ENCODE data around the gene ELP1. TPM values are rescaled to one million over a fixed set of nuclear protein-coding genes. Genes with fewer than 3 reads are reported as not detected.
"Not testable (repeated sequence)": the region's sequence is repeated elsewhere in the genome, so short reads cannot be mapped to it uniquely, and the experiment has no call there.

The ELP1 gene
- total and polyA plus RNA-seq, 4 donors = 8.0 to 39.3 (median 16.4) TPM

DNA sequence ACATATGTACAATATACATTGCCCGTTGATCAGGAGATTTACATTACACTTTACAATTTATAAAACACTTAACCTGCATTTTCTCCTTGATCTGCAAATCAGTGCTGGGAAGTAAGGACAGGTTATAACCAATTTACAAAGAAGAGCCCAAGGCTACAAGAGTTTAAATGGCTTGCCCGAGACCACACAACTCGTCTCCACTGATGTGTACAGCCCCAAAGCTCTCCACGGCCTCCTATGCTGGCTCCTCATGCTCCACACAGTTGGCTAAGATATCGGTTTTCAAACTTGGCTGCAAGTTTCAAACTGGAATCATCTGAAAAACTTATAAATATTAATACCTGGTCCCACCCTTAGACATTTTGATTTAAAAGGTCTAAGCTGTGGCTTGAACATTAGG lies 88.4 kb downstream of the ELP1 start:
- no peak overlapping the region for H3K4me3 ChIP-seq
- no peaks in the 10 kb centered on the region for H3K9me3 ChIP-seq (ENCODE audit: control insufficient read depth in 4 of 4, insufficient read depth in 3 of 4, low read length in 3 of 4)
- DNase-seq = no peak
- no peak for ATAC-seq (ENCODE audit: insufficient read depth, low FRiP score)
- no peak overlapping the region for H3K27ac ChIP-seq (ENCODE audit: low read depth in 1 of 2, low read length in 1 of 2)
- no peaks in the 10 kb centered on the region for H3K36me3 ChIP-seq (ENCODE audit: control insufficient read depth in 4 of 4, insufficient read depth in 4 of 4, low read length in 4 of 4)
- WGBS, 2 donors = 90 to 96% methylated on average over 5 of the region's 5 CpGs
- TF ChIP-seq, protein P1, sequence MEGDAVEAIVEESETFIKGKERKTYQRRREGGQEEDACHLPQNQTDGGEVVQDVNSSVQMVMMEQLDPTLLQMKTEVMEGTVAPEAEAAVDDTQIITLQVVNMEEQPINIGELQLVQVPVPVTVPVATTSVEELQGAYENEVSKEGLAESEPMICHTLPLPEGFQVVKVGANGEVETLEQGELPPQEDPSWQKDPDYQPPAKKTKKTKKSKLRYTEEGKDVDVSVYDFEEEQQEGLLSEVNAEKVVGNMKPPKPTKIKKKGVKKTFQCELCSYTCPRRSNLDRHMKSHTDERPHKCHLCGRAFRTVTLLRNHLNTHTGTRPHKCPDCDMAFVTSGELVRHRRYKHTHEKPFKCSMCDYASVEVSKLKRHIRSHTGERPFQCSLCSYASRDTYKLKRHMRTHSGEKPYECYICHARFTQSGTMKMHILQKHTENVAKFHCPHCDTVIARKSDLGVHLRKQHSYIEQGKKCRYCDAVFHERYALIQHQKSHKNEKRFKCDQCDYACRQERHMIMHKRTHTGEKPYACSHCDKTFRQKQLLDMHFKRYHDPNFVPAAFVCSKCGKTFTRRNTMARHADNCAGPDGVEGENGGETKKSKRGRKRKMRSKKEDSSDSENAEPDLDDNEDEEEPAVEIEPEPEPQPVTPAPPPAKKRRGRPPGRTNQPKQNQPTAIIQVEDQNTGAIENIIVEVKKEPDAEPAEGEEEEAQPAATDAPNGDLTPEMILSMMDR (IDR thresholded peaks at IDR 0.05; ENCODE audit: control extremely low read depth, extremely low read depth) = no peak
- no peaks in the 10 kb centered on the region for H3K27me3 ChIP-seq (ENCODE audit: control insufficient read depth in 3 of 3, insufficient read depth in 3 of 3, low read length in 2 of 3)
- no peaks in the 10 kb centered on the region for H3K4me1 ChIP-seq (ENCODE audit: control insufficient read depth in 5 of 5, insufficient read depth in 5 of 5, low read length in 5 of 5)
- H3K9ac ChIP-seq (ENCODE audit: insufficient read depth in 1 of 2, low read length in 2 of 2) = no peak overlapping the region

DNA sequence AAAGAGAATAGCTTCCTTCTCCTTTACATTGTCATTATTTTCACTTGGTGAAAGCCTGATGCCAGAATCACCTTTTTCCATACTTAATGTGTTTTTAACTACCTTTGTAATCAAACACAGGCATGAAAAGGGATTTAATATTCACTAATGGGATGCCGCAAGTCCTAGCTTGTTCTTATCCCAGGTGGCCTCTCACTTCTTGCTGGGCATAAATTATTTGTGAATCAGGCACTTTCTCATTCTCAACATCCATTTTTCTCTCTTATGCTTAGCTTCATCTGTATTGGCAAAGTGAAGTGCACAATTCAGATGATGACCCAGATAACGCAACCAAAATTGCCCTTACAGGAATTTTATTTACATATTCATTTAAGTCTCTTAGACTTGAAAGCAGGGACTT lies 89.1 kb downstream of the ELP1 start:
- 76 to 87% methylated on average over 2 of the region's 2 CpGs for WGBS, 2 donors
- no peak overlapping the region for H3K9ac ChIP-seq (ENCODE audit: insufficient read depth in 1 of 2, low read length in 2 of 2)
- no peak overlapping the region for H3K4me3 ChIP-seq
- H3K9me3 ChIP-seq (ENCODE audit: control insufficient read depth in 4 of 4, insufficient read depth in 3 of 4, low read length in 3 of 4) = no peaks in the 10 kb centered on the region
- H3K27me3 ChIP-seq (ENCODE audit: control insufficient read depth in 3 of 3, insufficient read depth in 3 of 3, low read length in 2 of 3) = no peaks in the 10 kb centered on the region
- DNase-seq = no peak
- ATAC-seq (ENCODE audit: insufficient read depth, low FRiP score) = no peak
- TF ChIP-seq, protein P1 (IDR thresholded peaks at IDR 0.05; ENCODE audit: control extremely low read depth, extremely low read depth) = no peak
- H3K27ac ChIP-seq (ENCODE audit: low read depth in 1 of 2, low read length in 1 of 2) = no peak overlapping the region
- no peaks in the 10 kb centered on the region for H3K4me1 ChIP-seq (ENCODE audit: control insufficient read depth in 5 of 5, insufficient read depth in 5 of 5, low read length in 5 of 5)
- H3K36me3 ChIP-seq (ENCODE audit: control insufficient read depth in 4 of 4, insufficient read depth in 4 of 4, low read length in 4 of 4) = no peaks in the 10 kb centered on the region

DNA sequence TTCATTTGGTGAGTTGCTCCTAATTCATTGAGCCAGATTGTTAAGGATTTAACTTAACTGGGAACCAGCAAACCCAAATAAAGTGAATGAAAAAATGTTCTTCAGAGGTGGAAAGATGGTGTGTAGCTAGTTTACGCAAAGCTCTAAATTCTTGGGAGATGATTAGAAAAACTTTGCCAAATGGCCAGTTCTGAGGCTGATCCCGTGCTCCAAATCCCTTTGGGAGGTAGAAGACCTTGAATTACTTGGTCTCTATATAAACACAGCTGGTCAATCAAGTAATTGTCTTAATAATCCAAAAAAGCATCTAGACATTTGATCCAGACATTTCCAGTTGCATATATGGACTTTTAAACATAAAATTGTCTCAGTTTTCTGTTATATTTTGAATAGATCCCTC lies 89.5 kb downstream of the ELP1 start:
- Histone ChIP-seq H3K27ac (ENCODE audit: low read depth in 1 of 2, low read length in 1 of 2) (no peak overlapping the region), H3K4me3 (no peak overlapping the region), H3K27me3 (ENCODE audit: control insufficient read depth in 3 of 3, insufficient read depth in 3 of 3, low read length in 2 of 3) (no peaks in the 10 kb centered on the region), H3K4me1 (ENCODE audit: control insufficient read depth in 5 of 5, insufficient read depth in 5 of 5, low read length in 5 of 5) (no peaks in the 10 kb centered on the region), H3K9me3 (ENCODE audit: control insufficient read depth in 4 of 4, insufficient read depth in 3 of 4, low read length in 3 of 4) (no peaks in the 10 kb centered on the region), H3K36me3 (ENCODE audit: control insufficient read depth in 4 of 4, insufficient read depth in 4 of 4, low read length in 4 of 4) (no peaks in the 10 kb centered on the region), H3K9ac (ENCODE audit: insufficient read depth in 1 of 2, low read length in 2 of 2) (no peak overlapping the region)
- no peak for DNase-seq
- no peak for ATAC-seq (ENCODE audit: insufficient read depth, low FRiP score)
- 62 to 70% methylated on average over 2 of the region's 2 CpGs for WGBS, 2 donors
- TF ChIP-seq, protein P1 (IDR thresholded peaks at IDR 0.05; ENCODE audit: control extremely low read depth, extremely low read depth) = no peak

DNA sequence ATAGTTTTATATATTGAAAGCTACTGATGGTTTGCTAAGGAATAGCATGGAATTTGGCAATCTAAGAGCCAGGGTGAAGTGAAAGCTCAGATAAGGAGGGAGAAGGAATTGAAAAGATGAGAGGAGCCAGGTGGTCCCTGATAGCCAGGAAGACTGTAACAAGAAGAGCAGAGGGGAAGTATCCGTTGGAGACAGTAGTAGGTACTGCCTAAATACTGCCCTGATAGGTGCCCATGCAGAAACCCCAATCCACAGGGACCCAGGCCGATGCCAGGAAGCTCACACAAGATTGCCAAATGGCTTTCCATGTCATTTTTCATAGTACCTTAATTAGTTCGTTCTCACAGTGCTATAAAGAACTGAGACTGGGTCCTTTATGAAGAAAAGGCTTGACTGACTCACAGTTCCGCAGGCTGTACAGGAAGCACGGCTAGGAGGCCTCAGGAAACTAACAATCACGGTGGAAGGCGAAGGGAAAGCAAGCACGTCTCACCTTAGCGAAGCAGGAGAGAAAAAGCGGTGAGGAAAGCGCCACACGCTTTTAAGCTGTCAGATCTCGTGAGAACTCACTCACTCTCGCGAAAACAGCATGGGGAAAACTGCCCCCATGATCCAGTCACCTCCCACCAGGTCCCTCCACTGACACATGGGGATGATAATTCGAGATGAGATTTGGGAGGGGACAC lies 91.2 kb downstream of the ELP1 start:
- H3K27me3 ChIP-seq (ENCODE audit: control insufficient read depth in 3 of 3, insufficient read depth in 3 of 3, low read length in 2 of 3) = no peaks in the 10 kb centered on the region
- 19 to 61% methylated on average over 16 of the region's 16 CpGs for WGBS, 2 donors
- no peak overlapping the region for H3K4me3 ChIP-seq
- H3K9me3 ChIP-seq (ENCODE audit: control insufficient read depth in 4 of 4, insufficient read depth in 3 of 4, low read length in 3 of 4) = no peaks in the 10 kb centered on the region
- no peaks in the 10 kb centered on the region for H3K4me1 ChIP-seq (ENCODE audit: control insufficient read depth in 5 of 5, insufficient read depth in 5 of 5, low read length in 5 of 5)
- DNase-seq (no peak), ATAC-seq (ENCODE audit: insufficient read depth, low FRiP score) (no peak)
- no peak overlapping the region for H3K27ac ChIP-seq (ENCODE audit: low read depth in 1 of 2, low read length in 1 of 2)
- no peaks in the 10 kb centered on the region for H3K36me3 ChIP-seq (ENCODE audit: control insufficient read depth in 4 of 4, insufficient read depth in 4 of 4, low read length in 4 of 4)
- TF ChIP-seq, protein P1 (IDR thresholded peaks at IDR 0.05; ENCODE audit: control extremely low read depth, extremely low read depth) = no peak
- no peak overlapping the region for H3K9ac ChIP-seq (ENCODE audit: insufficient read depth in 1 of 2, low read length in 2 of 2)

DNA sequence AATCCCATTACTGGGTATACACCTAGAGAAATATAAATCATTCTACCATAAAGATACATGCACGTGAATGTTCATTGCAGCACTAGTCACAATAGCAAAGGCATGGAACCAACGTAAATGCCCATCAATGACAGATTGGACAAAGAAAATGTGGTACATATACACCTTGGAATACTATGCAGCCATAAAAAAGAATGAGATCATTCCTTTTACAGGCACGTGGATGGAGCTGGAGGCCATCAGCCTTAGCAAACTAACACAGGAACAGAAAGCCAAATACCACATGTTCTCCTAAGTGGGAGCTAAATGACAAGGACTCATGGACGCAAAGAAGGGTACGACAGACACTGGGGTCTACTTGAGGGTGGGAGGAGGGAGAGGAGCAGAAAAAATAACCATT lies 94.4 kb downstream of the ELP1 start:
- ATAC-seq (ENCODE audit: insufficient read depth, low FRiP score); H3K36me3 ChIP-seq (ENCODE audit: control insufficient read depth in 4 of 4, insufficient read depth in 4 of 4, low read length in 4 of 4); H3K9ac ChIP-seq (ENCODE audit: insufficient read depth in 1 of 2, low read length in 2 of 2); H3K27ac ChIP-seq (ENCODE audit: low read depth in 1 of 2, low read length in 1 of 2); DNase-seq; H3K27me3 ChIP-seq (ENCODE audit: control insufficient read depth in 3 of 3, insufficient read depth in 3 of 3, low read length in 2 of 3); H3K4me3 ChIP-seq; H3K9me3 ChIP-seq (ENCODE audit: control insufficient read depth in 4 of 4, insufficient read depth in 3 of 4, low read length in 3 of 4); H3K4me1 ChIP-seq (ENCODE audit: control insufficient read depth in 5 of 5, insufficient read depth in 5 of 5, low read length in 5 of 5): not testable (repeated sequence)
- WGBS, 2 donors = 92 to 93% methylated on average over 5 of the region's 5 CpGs

Data from lung (tissue), 12 donors.